Glomerular visceral epithelial cell (primary cell): ENCODE results near the gene SEPSECS.
A peak's percentile ranks its signal among the peaks of the same experiment; 100 is the strongest.

Source experiments
- DNase-seq: peaks from one replicate; pipeline ENCODE4 v3.0.0-alpha.2; 2016; ENCODE audit errors: extremely low spot score

The SEPSECS gene

DNA sequence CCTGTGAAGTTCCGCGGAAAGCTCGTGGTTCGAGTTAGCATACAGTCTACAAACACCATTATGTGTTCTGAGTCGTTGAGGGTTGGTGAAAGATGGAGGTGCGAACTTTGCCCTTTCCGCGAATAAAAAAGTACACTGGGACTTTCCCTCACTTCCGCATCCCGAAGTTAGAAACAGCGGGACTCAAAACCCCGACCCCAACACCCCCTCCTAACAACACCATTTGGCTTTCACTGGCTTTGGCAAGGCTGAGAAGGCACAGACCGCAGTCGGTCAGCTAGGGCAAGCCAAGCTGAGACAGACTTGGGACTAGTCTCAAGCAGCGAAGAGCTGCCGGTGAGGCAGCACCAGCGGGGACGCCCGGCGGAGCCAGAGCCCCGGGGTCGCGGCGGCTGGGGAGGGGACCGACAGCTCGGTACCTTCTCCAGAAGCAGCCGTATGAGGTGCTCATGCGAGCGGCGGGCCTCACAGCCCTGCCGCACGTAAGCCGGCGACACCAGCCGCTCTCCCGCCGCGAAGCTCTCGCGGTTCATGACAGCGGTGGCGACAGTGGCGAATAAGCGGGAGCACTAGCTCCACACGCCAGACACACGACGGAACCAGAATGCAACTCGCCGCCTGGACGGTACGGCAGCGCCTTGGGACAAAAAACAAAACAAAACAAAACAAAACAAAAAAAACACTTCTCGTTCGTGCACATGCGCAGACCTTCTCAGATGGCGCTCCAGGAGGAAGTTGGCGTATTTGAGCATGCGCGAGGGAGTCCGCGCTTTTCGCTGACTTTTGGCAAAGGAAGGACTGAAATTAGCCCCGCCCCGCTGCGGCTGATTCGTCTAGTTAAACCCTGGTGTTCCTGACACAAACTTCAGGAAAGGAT lies at the start of gene SEPSECS:
Gene SEPSECS (minus strand): TSS at position 613 of the 877 bp plus-strand sequence. CDS start 80 bp downstream, at position 533.
- peak; percentile 97 for DNase-seq

DNA sequence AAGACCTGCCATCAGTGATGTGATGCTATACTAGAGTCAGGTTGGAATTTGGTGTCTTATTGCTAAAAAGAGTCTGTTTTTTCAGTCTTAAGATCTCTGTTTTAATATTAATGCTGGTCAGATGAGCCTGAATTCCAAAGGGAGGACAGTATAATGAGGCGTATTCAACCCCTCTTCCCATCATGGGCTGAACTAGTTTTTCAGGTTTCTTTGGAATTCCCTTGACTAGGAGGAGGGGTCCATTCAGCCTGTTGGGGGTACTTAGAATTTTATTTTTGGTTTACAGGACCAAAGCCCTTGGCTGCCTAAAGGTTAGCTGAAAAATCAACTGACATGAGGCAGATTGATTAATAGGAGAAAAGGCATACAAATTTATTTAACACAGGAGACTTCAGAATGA lies 49.5 kb upstream of the SEPSECS start:
- no peak for DNase-seq

DNA sequence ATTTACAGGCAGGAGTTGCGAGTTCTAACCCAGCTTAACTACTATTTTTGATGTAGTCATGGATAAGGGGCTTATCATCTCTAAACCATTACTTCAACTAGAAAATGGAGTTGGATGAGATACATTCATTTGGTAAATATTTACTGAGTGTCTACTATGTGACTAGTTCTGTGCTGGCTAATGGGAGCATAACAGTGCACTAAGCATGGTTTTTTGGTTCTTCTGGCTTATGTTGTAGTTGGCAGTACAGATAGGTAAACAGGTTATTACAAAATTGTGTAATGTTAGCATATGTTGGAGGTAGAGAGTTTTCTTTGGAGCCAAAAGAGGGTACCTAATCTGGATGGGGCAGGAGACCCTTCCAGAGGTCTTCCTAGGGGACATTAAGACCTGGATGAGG lies 47.7 kb upstream of the SEPSECS start:
- DNase-seq, result no peak

DNA sequence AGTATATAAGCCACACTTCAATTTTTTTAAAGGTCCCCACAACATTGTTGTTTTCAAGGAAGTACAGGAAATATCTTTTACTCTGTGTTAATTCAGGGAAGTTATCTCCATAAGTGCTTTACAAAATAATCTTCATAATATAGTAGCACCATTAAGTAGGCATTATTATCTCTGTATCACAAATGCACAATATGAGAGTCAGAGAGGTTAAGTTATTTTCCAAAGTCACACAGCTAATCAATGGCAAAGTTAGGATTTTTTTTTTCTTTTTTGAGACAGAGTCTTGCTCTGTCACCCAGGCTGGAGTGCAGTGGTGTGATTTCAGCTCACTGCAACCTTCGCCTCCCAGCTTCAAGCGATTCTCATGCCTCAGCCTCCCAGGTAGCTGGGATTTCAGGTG lies 38.5 kb upstream of the SEPSECS start:
- DNase-seq, result no peak

DNA sequence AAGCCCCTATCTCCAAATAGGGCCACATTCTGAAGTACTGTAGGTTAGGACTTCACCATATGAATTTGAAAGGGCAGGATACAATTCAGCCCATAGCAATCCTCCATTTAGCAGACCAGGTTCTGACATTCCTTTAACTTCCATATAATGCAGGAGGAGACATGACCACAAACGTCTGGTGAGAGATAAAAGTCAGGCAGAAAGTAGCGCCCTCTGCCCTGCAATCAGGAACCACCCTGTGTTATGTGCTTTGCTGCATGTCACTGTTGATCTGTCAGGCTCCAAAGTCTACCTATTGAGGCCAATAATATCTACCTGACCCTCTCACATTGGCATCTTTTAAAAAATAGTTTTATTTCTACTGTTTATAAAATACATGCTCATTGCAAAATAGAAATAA lies 30.2 kb upstream of the SEPSECS start:
- no peak for DNase-seq

DNA sequence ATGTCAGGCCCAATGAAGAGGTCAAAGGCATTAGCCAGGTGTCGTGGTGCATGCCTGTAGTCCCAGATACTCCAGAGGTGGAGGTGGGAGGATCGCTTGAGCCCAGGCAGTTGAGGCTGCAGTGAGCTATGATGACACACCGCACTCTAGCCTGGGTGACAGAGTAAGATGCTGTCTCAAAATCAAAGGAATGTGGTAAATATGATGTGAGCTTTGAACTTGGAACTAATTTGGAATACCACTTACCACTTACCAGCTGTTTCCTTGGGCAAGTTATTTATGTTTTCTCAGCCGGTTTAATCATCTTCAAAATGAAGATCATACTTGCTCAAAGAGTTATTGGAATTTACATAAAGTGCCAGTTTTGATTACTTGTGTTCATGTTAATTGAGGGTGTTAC lies 23.8 kb upstream of the SEPSECS start:
- no peak for DNase-seq

DNA sequence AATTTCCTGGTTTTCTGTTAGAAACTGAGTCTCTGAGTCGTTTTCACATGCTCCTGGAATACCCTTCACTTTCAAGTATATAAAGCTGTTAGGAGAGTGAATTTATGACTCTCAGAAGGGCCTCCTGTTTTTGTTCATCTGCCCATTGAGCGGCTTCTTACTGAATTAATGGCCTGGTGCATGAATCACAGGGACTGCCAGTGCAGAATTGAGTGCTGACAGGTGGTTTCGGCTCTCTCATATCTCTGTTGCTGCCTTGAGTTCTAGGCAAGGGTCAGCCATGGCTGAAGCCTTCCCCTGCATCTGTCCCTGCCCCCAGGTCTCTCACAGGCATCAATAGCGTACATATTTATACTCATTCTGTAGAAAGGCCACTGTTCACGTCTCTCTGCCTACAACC lies 22.7 kb upstream of the SEPSECS start:
- DNase-seq, result no peak

DNA sequence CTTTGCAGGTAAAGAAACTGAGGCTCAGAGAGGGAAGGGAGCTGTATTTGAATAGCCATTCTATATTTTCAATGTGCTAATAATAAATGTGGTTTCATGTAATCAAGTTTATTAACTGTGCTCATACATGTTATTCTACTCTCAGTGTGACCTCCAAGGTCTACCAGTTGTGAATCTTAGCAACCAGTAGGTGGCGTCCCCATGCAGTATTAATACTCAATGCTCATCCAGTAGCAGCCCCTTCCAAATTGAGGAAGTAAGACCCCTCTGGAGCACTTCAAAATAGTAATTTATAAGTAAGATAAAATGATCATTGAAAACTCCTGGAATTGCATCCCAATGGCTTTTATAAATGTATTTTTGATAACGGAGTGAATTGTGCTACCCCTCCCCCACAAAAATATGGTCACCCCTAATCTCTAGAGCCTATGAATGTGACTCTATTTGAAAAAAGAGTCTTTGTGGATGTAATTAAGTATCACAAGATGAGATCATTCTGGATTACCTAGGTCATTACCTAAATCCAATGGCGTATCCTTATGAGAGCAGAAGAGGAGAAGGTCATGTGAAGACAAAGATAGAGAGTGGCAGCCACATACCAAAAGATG lies 20.4 kb upstream of the SEPSECS start:
- DNase-seq, result peak; percentile 31

DNA sequence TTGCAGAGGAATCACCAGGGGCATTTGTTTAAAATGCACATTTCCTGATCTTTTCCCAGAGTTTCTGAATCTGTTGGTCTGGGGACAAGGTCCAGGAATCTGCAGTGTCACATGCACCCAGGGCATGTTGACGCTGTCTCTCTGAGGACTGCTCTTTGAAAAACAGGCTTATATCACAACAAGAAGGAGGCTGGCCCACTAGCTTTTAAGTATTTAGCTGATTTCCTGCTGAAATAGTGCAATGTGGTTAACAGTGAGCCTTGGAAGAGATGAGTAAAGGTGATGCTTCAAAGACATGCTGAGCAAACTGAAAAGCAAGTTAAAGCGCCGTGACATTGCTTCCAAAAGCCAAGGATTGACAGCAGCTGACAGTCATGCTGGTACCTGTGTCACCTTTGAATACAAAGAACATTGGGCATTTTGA lies 18.6 kb upstream of the SEPSECS start:
- DNase-seq, result no peak

DNA sequence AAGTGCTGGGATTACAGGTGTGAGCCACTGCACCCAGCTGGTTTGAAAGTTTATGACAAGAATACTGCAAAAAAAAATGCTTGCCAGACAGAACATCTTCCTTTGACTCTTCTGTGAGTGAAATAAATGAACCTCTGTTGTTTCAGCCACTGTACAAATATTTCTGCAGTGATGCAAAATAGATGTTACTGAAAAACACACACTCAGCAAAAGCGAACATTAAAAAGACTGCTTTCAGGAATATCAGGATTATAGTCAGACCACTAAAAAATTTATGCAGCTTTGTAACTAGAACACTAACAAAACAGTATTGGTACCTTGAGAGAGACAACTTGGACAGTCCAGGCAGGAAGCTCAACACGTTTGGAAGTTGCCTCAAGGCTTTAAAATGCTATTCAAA lies 16.9 kb upstream of the SEPSECS start:
- DNase-seq, result no peak

DNA sequence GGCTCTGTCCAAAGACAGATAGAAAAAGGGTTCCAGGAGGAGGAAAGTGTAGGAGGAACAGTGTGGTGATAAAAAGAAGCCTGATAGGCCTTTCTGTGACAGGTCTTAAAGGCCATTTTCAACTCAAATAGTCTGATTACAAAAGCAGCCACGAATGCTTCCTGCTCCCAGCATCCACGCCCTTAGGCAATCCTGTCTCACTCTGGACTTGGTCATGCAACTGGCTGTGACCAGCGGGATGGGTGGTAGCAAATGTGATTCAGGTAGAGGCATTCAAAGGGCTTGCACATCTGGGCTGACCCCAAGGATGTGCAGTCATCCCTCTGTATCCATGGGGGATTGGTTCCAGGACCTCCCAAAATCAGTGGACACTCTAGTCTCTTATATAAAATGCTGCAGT lies 14.4 kb upstream of the SEPSECS start:
- no peak for DNase-seq

DNA sequence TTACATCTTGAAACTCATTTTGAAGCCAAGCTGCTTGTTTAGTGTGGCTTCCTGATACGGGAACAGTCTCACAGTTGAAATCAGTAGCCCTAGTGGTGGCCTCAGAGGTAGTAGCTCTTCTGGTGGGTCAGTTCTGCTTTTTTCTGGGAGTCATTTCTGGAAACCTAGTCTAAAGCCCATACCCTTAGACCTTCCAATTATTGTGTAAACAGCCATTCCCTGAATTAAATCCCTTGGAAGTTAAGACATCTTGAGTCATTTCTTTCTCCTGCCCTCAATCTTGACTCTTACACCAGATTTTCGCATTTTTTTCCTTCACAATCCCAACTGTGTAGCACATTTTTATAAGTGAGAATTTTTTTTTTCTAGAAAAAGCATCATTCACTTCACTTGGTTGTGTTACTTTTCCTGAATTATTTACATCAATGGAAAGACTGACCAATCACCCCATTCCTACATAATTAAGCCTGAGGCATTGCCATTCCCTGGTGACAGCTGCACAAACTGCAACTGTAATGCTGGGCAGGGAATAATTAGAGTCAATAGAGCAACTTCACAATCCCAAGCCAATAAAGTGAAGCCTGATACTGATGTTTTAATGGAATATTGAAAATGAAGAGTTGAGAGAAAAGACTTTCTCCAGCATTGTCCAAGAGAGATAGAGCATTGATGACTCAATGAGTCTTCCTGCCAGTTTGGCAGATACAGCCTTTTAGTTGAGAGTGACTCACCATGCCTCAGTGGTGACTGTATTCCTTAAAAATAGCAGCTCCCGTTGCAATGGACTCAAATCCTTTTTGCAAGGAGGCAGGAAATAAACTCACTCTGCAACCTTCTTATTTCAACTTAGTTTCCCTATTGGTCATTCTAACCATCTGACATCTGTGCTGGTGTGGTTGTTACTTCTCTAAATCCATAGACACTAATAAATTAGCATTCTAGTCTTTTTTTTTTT lies 13.0 kb upstream of the SEPSECS start:
- DNase-seq, result peak; percentile 82

DNA sequence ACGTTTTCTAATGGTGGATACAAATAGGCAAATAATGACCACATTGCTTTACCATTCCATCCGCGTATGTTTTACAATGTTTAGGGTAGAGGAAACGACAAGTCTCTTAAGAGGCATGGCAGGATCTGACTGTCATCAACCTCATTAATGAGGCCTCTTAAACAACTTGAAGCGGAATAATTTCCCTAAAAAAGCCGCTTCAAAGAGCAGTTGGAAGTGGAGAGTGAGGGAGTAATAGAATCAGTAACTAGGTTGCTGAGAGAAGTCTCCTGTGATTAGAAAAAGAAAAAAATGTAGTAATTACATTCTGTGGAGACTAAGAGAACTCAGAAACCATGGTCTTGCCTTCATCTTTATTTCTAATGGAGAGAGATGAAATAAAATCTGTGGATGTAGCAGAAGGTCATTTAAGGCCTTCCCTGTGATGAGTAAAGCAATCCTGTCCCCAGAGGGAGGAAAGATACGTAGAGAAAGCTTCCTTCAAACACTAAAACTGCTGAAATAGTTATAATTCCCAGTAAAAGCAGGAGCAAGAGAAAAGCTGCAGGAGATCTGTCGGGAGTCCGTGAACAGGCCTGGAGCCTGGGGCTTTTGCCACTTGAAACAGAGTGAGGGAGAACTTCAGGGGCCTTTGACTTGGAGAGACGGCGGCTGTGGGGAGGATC lies 11.1 kb upstream of the SEPSECS start:
- DNase-seq, result no peak

DNA sequence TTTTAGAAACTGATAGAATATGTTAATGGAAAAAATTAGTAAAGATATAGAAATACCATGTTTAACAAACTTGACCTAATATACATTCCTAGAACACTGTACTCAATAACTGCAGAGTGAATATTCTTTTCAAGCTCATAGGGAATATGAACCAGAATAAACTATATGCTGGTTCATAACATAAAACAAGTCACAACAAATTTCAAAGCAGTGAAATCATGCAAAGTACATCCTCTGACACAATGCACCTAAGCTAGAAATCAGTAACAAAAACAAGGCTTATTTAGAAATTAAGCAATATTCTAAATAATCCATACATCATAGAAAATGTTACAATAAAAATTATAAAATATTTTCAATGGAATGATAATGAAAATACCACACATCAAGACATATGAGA lies 9.2 kb upstream of the SEPSECS start:
- no peak for DNase-seq

DNA sequence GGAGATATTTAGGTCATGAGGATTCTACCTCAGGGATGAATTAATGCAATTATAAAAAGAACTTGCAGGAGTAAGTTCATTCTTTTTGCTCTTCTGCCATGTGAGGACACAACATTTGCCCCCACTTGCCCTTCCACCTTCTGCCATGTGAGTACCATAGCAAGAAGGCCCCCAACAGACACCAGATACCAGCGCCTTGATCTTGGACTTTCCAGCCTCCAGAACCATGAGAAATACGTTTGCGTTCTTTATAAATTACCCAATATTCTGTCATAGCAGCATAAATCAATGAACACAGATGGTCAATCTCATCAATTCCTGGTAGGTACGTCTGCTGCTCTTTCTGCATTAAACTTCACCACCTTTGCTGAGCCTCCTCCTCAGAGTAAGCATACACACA lies 5.7 kb upstream of the SEPSECS start:
- no peak for DNase-seq

DNA sequence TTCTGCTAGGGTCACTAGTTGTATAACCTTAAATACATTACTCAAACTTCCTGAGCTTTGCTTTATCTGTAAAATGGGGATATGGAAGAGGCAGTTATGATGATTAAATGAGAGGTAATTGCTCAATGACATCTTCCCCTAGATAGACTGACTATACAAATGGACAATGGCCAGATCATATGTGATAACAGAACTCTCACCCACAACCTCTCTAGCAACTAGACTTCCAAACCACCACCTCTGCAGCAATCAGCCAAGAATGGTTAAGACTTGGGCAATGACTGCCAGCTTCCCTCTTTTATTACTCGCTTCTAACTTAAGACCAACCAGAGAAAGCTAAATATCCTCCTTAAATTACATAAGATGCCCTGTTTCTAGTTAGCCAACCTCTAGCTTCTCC lies 2.9 kb upstream of the SEPSECS start:
- no peak for DNase-seq

DNA sequence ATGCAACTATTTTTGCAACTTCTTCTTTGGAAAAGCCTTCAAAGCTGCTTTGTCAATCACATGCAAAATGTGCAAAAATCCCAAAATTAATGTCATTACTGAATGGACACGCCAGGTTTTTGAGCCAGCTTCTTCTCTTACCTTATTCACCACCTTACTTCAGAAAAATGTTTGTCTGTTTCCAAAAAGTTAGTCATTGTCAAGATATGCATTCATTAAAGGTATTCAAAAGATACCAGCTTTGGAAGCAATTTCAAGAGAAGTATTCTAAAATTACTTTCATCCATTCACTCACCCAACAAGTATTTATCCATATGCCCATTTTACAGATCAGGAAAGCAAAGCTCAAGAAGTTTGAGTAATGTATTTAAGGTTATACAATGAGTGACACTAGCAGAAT lies 2.3 kb upstream of the SEPSECS start:
- no peak for DNase-seq

DNA sequence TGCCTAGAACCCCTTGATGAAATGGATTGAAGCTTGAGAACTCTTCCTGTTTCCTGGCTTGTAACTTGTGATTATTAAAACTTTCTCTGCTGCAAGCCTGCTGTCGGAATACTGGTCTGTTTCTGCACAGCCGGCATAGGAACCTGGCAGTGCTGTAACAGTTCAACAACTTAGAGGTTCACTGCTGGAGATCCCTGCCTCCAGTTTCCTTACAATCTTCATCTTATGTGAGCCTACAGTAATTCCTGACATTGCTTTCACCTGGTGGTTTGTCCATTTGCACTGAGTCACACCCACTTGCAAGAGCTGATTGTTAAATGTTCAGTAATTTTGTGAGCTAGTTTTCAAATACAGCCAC lies 1.3 kb upstream of the SEPSECS start:
- DNase-seq, result peak; percentile 15

DNA sequence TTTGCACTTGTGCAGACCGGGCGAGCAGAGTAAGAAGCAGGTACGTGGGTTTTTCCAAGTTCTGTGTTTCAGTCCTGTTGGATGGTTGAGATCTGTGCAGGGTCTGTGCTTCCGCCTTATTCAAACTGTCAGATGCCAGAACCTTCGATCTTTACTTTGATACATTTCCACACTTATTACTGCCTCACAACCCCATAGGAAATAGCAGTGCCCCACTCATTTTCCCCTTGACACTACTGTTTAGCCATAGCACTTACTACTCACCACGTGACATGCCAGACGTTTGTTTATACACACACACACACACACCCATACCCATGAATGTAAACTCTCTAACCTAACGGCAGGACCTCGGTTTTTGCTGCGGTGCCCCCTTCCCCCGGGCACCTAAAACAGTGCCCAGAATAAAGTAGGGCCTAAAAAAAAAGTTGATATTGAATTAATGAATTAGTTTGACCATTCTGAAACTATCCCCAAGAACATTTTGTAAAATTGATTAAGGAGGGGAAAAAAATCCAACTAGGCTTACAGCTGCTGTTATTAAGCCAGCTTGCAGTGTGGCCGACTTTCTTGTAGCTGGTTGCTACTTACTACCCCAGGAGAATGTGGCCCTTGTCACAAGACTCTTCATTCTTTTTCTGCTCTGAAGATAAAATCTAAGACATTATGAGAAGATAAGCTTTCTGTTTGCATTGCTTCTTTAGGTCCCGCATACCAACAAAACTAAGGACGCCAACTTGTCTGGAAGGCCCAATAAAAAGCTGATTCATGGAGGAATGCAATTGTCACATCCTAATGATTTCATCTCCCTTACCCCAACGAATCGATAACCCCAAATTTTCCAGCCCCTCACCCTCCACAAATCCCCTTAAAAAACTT lies 704 bp upstream of the SEPSECS start:
- no peak for DNase-seq

DNA sequence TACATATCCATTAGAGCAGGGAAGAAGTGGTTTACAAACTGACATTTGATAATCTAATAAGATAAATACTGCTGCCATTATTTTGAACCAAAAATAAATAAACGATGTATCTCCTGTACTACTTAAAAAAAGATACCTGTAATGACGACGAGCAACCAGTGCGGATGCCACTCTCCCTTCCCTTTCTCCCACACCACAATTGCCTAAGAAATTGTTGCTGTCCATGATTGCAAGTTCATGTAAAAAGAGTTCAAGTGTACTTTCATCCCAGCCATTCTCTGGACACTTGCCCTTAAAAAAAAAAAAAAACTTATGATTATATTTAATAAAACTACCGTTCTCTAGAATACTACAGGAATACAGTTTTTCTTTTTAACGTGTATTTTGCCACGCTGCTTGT lies 1.4 kb downstream of the SEPSECS start:
- no peak for DNase-seq

DNA sequence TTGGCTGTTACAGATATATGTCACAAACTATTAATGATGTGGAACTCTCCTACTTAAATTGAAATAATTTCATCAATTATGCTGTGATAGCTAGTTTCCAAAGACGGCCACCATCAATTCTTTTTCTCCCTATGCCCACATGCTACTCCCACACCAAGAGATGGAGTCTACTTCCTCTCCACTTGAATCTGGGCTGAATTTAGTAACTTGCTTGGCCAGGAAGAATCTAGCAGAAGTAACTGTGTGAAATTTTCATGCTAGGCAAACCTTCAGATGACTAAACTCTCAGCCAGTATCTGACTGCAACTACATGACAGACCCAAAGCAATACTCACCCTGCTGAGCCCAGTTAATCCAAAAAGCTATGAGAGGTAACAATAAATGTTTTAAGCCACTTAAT lies 3.2 kb downstream of the SEPSECS start:
- DNase-seq, result no peak
